ENCODE data around the gene DHRS2. TPM values are rescaled to one million over a fixed set of nuclear protein-coding genes. Genes with fewer than 3 reads are reported as not detected.

DHRS2 gene
- total and polyA plus RNA-seq, 11 donors = 0.04 to 0.17 TPM; not detected in 9

DNA sequence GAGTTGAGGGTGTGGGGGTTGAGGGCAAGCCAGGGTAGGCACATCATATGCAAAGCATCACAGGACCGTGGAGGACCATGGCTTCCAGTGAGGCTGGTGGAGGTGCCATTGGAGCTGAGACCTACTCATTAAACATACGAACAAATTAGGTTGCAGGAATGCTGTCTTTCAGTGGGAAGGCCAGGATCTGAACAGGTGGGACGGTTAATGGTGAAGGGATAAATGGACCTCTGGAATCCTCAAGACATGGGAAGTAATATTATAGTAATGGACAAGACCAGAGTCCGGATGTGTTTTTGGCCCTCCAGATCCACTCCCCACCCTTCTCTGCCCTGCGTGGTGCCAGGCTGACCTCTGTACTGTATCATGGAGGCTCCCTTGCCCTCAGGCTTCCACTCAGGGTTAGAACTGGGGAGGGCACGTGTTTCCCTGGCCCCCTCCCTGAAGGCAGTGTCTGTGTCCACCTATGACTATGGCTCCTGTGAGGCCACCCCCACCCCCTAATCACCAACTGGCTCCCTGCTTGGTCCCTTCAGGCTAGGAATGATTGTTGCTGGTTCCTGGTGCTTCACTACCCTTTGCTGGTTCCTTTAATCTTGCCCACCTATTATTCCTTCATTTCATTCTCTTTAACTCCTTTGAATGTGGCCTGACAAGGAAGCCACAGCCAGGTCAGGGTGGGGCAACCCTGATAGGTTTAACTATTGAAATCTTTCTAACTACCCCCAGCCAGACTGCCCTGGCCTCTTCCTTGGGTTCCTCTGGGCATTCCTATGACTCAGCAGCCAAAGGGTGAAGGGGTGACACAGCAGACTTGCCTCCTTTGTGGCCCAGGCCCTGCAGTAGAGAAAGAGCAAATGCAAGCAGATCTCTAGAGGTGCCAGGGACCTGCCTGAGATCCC is 10.7 kb downstream of the DHRS2 start:
- DNase-seq (no peak), ATAC-seq (no peak)
- Histone ChIP-seq H3K27ac (no peak overlapping the region), H3K36me3 (no peaks in the 10 kb centered on the region), H3K9me3 (no peaks in the 10 kb centered on the region), H3K4me3 (no peak overlapping the region), H3K27me3 (no peaks in the 10 kb centered on the region), H3K4me1 (no peaks in the 10 kb centered on the region)
- WGBS, 4 donors = 80 to 90% (median 84%) methylated on average over 6 of the region's 6 CpGs
- TF ChIP-seq POLR2A (IDR thresholded peaks at IDR 0.05) = no peak
- intact Hi-C loops (cut with DNase I) = no loop called here

DNA sequence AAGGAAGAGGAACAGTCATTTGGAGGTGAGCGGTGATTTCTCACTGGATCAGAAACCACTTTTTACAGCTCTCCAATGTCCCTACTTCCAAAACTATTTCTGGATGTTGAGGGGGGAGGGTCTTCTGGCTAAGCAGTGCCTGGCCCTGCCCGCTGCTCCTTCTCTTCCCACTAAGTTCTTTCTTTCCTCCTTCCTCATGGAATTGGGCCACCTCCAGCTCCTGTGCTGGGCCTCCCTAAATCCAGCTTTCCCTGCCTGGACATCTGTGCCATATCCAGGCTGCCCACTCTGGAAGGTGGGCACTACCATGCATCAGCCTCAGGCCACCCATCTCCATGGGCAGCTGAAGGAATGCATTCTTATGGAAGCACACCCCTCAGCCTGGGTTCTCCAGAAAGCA is 11.5 kb downstream of the DHRS2 start:
- intact Hi-C loops (cut with DNase I) = no loop called here
- H3K27me3 ChIP-seq = no peaks in the 10 kb centered on the region
- H3K4me1 ChIP-seq = no peaks in the 10 kb centered on the region
- H3K9me3 ChIP-seq = no peaks in the 10 kb centered on the region
- 84 to 96% (median 92%) methylated on average over 2 of the region's 2 CpGs for WGBS, 4 donors
- TF ChIP-seq POLR2A (IDR thresholded peaks at IDR 0.05) = no peak
- TF ChIP-seq, protein P1, sequence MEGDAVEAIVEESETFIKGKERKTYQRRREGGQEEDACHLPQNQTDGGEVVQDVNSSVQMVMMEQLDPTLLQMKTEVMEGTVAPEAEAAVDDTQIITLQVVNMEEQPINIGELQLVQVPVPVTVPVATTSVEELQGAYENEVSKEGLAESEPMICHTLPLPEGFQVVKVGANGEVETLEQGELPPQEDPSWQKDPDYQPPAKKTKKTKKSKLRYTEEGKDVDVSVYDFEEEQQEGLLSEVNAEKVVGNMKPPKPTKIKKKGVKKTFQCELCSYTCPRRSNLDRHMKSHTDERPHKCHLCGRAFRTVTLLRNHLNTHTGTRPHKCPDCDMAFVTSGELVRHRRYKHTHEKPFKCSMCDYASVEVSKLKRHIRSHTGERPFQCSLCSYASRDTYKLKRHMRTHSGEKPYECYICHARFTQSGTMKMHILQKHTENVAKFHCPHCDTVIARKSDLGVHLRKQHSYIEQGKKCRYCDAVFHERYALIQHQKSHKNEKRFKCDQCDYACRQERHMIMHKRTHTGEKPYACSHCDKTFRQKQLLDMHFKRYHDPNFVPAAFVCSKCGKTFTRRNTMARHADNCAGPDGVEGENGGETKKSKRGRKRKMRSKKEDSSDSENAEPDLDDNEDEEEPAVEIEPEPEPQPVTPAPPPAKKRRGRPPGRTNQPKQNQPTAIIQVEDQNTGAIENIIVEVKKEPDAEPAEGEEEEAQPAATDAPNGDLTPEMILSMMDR (IDR thresholded peaks at IDR 0.05) = no peak
- H3K4me3 ChIP-seq = no peak overlapping the region
- no peaks in the 10 kb centered on the region for H3K36me3 ChIP-seq
- no peak overlapping the region for H3K27ac ChIP-seq
- ATAC-seq = no peak
- DNase-seq = no peak

DNA sequence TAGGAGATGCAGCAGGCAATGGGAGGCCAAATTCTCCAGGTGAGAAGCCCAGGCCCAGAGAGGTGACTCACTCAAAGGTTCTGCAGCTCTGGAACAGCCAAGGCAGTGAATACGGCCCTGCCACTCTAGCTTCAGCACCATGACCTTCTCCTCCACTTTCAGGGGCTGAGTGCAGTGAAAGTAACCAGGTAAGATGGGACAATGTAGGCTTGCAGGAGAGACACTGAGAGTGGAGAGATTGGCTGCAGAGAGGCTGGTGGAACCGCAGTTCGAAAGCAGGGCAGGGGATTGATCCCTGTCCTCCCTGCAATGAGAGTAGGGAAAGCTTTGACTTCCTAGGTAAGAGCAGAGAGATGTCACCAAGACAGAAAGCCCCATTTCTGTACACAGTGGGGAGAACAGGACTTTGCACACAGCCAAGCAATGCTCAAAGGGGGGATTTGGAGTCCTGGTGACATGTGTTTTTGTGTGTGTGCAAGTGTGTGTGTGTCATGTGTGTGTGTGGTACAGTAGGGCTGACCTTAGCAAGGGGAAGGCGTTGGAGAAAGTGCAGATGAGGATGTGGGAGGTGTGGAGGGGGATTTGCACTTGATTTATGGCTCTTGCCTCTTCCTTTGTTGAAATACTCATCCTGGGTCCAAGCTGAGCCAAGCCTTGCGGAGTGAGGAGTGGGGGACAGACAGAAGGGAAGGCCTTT is 12.7 kb downstream of the DHRS2 start:
- 73 to 81% (median 78%) methylated on average over 5 of the region's 5 CpGs for WGBS, 4 donors
- Histone ChIP-seq H3K36me3 (no peaks in the 10 kb centered on the region), H3K4me1 (no peaks in the 10 kb centered on the region), H3K27me3 (no peaks in the 10 kb centered on the region), H3K9me3 (no peaks in the 10 kb centered on the region), H3K27ac (no peak overlapping the region), H3K4me3 (no peak overlapping the region)
- TF ChIP-seq POLR2A (IDR thresholded peaks at IDR 0.05) = no peak
- TF ChIP-seq, protein P1 (IDR thresholded peaks at IDR 0.05) = no peak
- intact Hi-C loops (cut with DNase I) = no loop called here
- no peak for DNase-seq
- no peak for ATAC-seq

DNA sequence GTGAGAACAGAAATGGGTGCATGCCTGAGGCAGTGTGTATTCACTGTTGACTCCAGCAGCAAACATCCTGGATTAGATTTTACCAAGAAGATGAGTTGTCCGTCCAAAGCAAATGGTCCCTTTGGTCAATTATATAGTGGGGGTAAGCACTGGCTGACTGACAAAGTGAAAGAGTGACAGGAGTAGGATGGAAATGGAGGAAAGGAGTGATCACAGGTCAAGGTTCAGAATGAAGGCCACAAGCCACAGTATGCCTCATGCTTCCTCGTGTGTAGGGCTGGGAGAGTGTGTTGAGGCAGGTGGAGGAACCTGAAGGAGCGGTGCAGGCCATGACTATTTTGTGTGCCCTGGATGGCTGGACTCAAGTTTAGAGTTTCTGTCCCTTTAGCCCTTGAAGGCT is 14.3 kb downstream of the DHRS2 start:
- ATAC-seq (no peak), DNase-seq (no peak)
- intact Hi-C loops (cut with DNase I) = no loop called here
- Histone ChIP-seq H3K9me3 (no peaks in the 10 kb centered on the region), H3K4me3 (no peak overlapping the region), H3K27ac (no peak overlapping the region), H3K27me3 (no peaks in the 10 kb centered on the region), H3K36me3 (no peaks in the 10 kb centered on the region), H3K4me1 (no peaks in the 10 kb centered on the region)
- TF ChIP-seq, protein P1 (IDR thresholded peaks at IDR 0.05) = no peak
- TF ChIP-seq POLR2A (IDR thresholded peaks at IDR 0.05) = no peak
- 77 to 94% (median 87%) methylated on average over 3 of the region's 3 CpGs for whole genome bisulfite sequencing, 4 donors
